GM13977 (cell line): ENCODE data around the gene OR51E1.

Experiments
- DNase-seq: peaks from one replicate; pipeline ENCODE4 v3.0.0; 2012; ENCODE audit warnings: low spot score
- CTCF ChIP-seq: IDR thresholded peaks from 2 replicates; pipeline ENCODE4 v1.5.1; 2012; ENCODE audit warnings: mild to moderate bottlenecking, control low read depth; ENCODE audit not compliant: insufficient read depth; ENCODE audit errors: extremely low read depth, missing control alignments
- in situ Hi-C: fragments of 300-500 bp; cut with MboI; formaldehyde crosslinking; loops from one replicate; pipeline ENCODE4 v1.12.0; 2022; ENCODE audit warnings: low sequenced_read_pairs, low pct_unique_long_range_greater_than_20kb, mixed read lengths, inconsistent platforms; ENCODE audit not compliant: unreplicated experiment

OR51E1 gene

DNA sequence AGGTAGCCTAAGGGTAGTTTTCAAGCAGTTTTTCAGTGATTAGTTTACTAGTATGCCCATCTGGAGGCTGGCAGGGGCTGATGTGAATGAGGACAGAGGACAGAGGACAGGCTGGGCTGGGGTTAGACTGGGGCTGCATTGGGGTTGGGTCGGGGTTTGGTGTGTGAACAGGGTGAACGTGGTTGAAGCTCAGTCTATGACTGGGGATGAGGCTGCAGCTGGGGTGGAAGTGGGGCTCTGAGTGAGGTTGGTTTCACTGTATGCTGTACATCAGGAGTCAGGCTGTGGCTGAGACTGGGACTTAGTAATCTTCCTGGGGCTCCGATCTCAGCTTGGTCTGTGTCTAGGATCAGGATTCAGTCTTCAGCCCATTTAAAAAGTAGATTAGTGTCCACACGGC lies 451 bp downstream of the OR51E1 start:
- DNase-seq, result no peak
- in situ Hi-C loops, result loop anchor here (25.0 kb wide), 1 partner anchor 343 kb away; the partner anchor contains the start of gene OR51L1
- no peak for TF ChIP-seq CTCF

DNA sequence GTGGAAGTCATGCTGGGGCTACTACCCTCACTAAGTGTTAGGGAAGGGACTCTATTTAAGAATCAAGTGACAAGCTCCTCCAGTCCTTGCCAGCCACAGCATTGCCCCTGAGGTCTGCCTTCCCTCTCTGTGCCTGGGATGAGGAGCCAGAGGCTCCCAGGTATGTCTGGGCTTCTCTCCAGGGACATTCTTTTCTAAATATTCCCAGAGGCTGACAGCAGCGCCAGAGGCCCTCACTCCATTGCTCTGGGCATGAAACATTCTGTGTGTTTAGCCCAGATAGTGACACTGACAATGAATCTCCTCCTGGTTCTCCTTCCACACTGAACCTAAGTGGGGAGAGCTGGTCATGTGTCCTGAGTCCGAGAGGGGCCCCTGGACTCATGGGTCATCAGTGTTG lies 2.2 kb downstream of the OR51E1 start:
- TF ChIP-seq CTCF, result no peak
- in situ Hi-C loops, result loop anchor here (25.0 kb wide), 1 partner anchor 341 kb away; the partner anchor contains the start of gene OR51L1
- no peak for DNase-seq

GRCh38 chr11:4647766-4648165 lies 4.0 kb downstream of the OR51E1 start:
- TF ChIP-seq CTCF, result no peak
- no peak for DNase-seq
- in situ Hi-C loops, result loop anchor here (25.0 kb wide), 1 partner anchor 340 kb away; the partner anchor contains the start of gene OR51L1

- DNase-seq, result no peak
- in situ Hi-C loops, result no loop called here
- no peak for TF ChIP-seq CTCF
These were observed 11.0 kb downstream of the OR51E1 start for GRCh38 chr11:4654635-4655369.

- TF ChIP-seq CTCF, result no peak
- in situ Hi-C loops, result no loop called here
- DNase-seq, result no peak
These were observed 15.1 kb downstream of the OR51E1 start for GRCh38 chr11:4658629-4659445.

- no peak for DNase-seq
- no peak for TF ChIP-seq CTCF
- in situ Hi-C loops, result no loop called here
These were observed 19.1 kb downstream of the OR51E1 start for GRCh38 chr11:4662876-4663275.
